Stimulated activated memory B cell treated with anti-CD40 and anti-IgM and Interleukin-4, amounts not matched to agents 10 μg/mL and 1 μg/mL and 100 μg/mL, for 72 hours (primary cell): ENCODE measurements around the gene DDX28.

Experiments
- ATAC-seq: fragments of 150-1000 bp; cut with Tn5 transposase; 2 replicates; pipeline ENCODE4 v1.10.0; 2021
- H3K27ac Mint-ChIP-seq: one replicate; pipeline ENCODE4 v1.8.0; 2022; ENCODE audit warnings: mild to moderate bottlenecking, mixed read lengths
- H3K27me3 Mint-ChIP-seq: one replicate; pipeline ENCODE4 v1.8.0; 2022; ENCODE audit warnings: mixed read lengths
- H3K36me3 Mint-ChIP-seq: one replicate; pipeline ENCODE4 v1.8.0; 2022; ENCODE audit warnings: mixed read lengths
- H3K4me1 Mint-ChIP-seq: one replicate; pipeline ENCODE4 v1.8.0; 2022; ENCODE audit warnings: mixed read lengths
- H3K4me3 Mint-ChIP-seq: one replicate; pipeline ENCODE4 v1.8.0; 2022; ENCODE audit warnings: mild to moderate bottlenecking, moderate library complexity, mixed read lengths
- H3K9me3 Mint-ChIP-seq: one replicate; pipeline ENCODE4 v1.8.0; 2022; ENCODE audit warnings: mixed read lengths

The DDX28 gene

GRCh38 chr16:68022728-68023537 is at the start of gene DDX28, which contains the start of gene DUS2:
Gene DDX28 (minus strand): TSS chr16:68023232. CDS start chr16:68023202, 30 bp downstream.
Gene DUS2 (plus strand): TSS chr16:68023284. CDS start chr16:68038024, 14,740 bp downstream.
- Mint-ChIP-seq H3K9me3 (no peaks in the 10 kb centered on the region), H3K27ac (peak within 1 kb of the TSS; percentile 86), H3K4me3 (peak within 1 kb of the TSS; percentile 91), H3K36me3 (peaks cover 7% of the 10 kb centered on the region), H3K4me1 (peaks cover 36% of the 10 kb centered on the region), H3K27me3 (no peaks in the 10 kb centered on the region)
- peak; percentile 94 for ATAC-seq

GRCh38 chr16:68072038-68072695 is 49.1 kb upstream of the DDX28 start:
- no peak for ATAC-seq
- no peaks in the 10 kb centered on the region for H3K27me3 Mint-ChIP-seq
- H3K36me3 Mint-ChIP-seq, result peaks cover 81% of the 10 kb centered on the region
- peaks cover 60% of the 10 kb centered on the region for H3K4me1 Mint-ChIP-seq
- no peak overlapping the region for H3K4me3 Mint-ChIP-seq
- no peaks in the 10 kb centered on the region for H3K9me3 Mint-ChIP-seq
- H3K27ac Mint-ChIP-seq, result no peak overlapping the region

GRCh38 chr16:68071518-68071901 is 48.5 kb upstream of the DDX28 start:
- Mint-ChIP-seq H3K4me3 (no peak overlapping the region), H3K9me3 (no peaks in the 10 kb centered on the region), H3K36me3 (peaks cover 82% of the 10 kb centered on the region), H3K27me3 (no peaks in the 10 kb centered on the region), H3K4me1 (peaks cover 58% of the 10 kb centered on the region), H3K27ac (no peak overlapping the region)
- ATAC-seq, result no peak

GRCh38 chr16:68070806-68071517 is 47.9 kb upstream of the DDX28 start:
- no peaks in the 10 kb centered on the region for H3K9me3 Mint-ChIP-seq
- no peak for ATAC-seq
- H3K4me1 Mint-ChIP-seq, result peaks cover 53% of the 10 kb centered on the region
- no peaks in the 10 kb centered on the region for H3K27me3 Mint-ChIP-seq
- H3K36me3 Mint-ChIP-seq, result peaks cover 82% of the 10 kb centered on the region
- H3K4me3 Mint-ChIP-seq, result peak overlapping the region; percentile 20
- H3K27ac Mint-ChIP-seq, result peak overlapping the region; percentile 39

- Mint-ChIP-seq H3K27me3 (no peaks in the 10 kb centered on the region), H3K27ac (peak overlapping the region; percentile 39), H3K4me3 (no peak overlapping the region), H3K4me1 (peaks cover 46% of the 10 kb centered on the region), H3K36me3 (peaks cover 79% of the 10 kb centered on the region), H3K9me3 (no peaks in the 10 kb centered on the region)
- ATAC-seq, result no peak
Observed at GRCh38 chr16:68070249-68070730, 47.3 kb upstream of the DDX28 start.

GRCh38 chr16:68069511-68070248 is 46.6 kb upstream of the DDX28 start:
- Mint-ChIP-seq H3K27me3 (no peaks in the 10 kb centered on the region), H3K4me3 (no peak overlapping the region), H3K4me1 (peaks cover 44% of the 10 kb centered on the region), H3K9me3 (no peaks in the 10 kb centered on the region), H3K36me3 (peaks cover 79% of the 10 kb centered on the region), H3K27ac (peak overlapping the region; percentile 39)
- ATAC-seq, result no peak

- H3K9me3 Mint-ChIP-seq, result no peaks in the 10 kb centered on the region
- no peaks in the 10 kb centered on the region for H3K27me3 Mint-ChIP-seq
- no peak for ATAC-seq
- H3K4me1 Mint-ChIP-seq, result peaks cover 40% of the 10 kb centered on the region
- no peak overlapping the region for H3K4me3 Mint-ChIP-seq
- peaks cover 75% of the 10 kb centered on the region for H3K36me3 Mint-ChIP-seq
- no peak overlapping the region for H3K27ac Mint-ChIP-seq
Observed at GRCh38 chr16:68068926-68069325, 45.9 kb upstream of the DDX28 start.

GRCh38 chr16:68066763-68067162 is 43.7 kb upstream of the DDX28 start:
- peaks cover 68% of the 10 kb centered on the region for H3K36me3 Mint-ChIP-seq
- H3K9me3 Mint-ChIP-seq, result no peaks in the 10 kb centered on the region
- ATAC-seq, result no peak
- H3K4me1 Mint-ChIP-seq, result peaks cover 38% of the 10 kb centered on the region
- H3K27ac Mint-ChIP-seq, result no peak overlapping the region
- no peak overlapping the region for H3K4me3 Mint-ChIP-seq
- no peaks in the 10 kb centered on the region for H3K27me3 Mint-ChIP-seq

- peaks cover 66% of the 10 kb centered on the region for H3K36me3 Mint-ChIP-seq
- peaks cover 42% of the 10 kb centered on the region for H3K4me1 Mint-ChIP-seq
- H3K9me3 Mint-ChIP-seq, result no peaks in the 10 kb centered on the region
- peak overlapping the region; percentile 43 for H3K27ac Mint-ChIP-seq
- H3K4me3 Mint-ChIP-seq, result no peak overlapping the region
- ATAC-seq, result no peak
- H3K27me3 Mint-ChIP-seq, result no peaks in the 10 kb centered on the region
Observed at GRCh38 chr16:68065716-68066305, 42.8 kb upstream of the DDX28 start.

GRCh38 chr16:68064791-68065365 is 41.8 kb upstream of the DDX28 start:
- ATAC-seq, result peak; percentile 76
- Mint-ChIP-seq H3K27ac (peak overlapping the region; percentile 43), H3K4me1 (peaks cover 37% of the 10 kb centered on the region), H3K4me3 (no peak overlapping the region), H3K36me3 (peaks cover 64% of the 10 kb centered on the region), H3K27me3 (no peaks in the 10 kb centered on the region), H3K9me3 (no peaks in the 10 kb centered on the region)

GRCh38 chr16:68062910-68063393 is 39.9 kb upstream of the DDX28 start:
- H3K27me3 Mint-ChIP-seq, result no peaks in the 10 kb centered on the region
- H3K36me3 Mint-ChIP-seq, result peaks cover 65% of the 10 kb centered on the region
- H3K9me3 Mint-ChIP-seq, result no peaks in the 10 kb centered on the region
- H3K4me1 Mint-ChIP-seq, result peaks cover 37% of the 10 kb centered on the region
- no peak for ATAC-seq
- H3K4me3 Mint-ChIP-seq, result no peak overlapping the region
- H3K27ac Mint-ChIP-seq, result no peak overlapping the region

GRCh38 chr16:68061396-68061795 is 38.4 kb upstream of the DDX28 start:
- peaks cover 36% of the 10 kb centered on the region for H3K4me1 Mint-ChIP-seq
- H3K9me3 Mint-ChIP-seq, result no peaks in the 10 kb centered on the region
- peak; percentile 82 for ATAC-seq
- peak overlapping the region; percentile 73 for H3K27ac Mint-ChIP-seq
- H3K4me3 Mint-ChIP-seq, result no peak overlapping the region
- no peaks in the 10 kb centered on the region for H3K27me3 Mint-ChIP-seq
- peaks cover 67% of the 10 kb centered on the region for H3K36me3 Mint-ChIP-seq

- ATAC-seq, result no peak
- no peak overlapping the region for H3K4me3 Mint-ChIP-seq
- H3K36me3 Mint-ChIP-seq, result peaks cover 68% of the 10 kb centered on the region
- H3K27ac Mint-ChIP-seq, result peak overlapping the region; percentile 22
- H3K9me3 Mint-ChIP-seq, result no peaks in the 10 kb centered on the region
- peaks cover 33% of the 10 kb centered on the region for H3K4me1 Mint-ChIP-seq
- no peaks in the 10 kb centered on the region for H3K27me3 Mint-ChIP-seq
Observed at GRCh38 chr16:68059804-68060203, 36.8 kb upstream of the DDX28 start.

- Mint-ChIP-seq H3K27me3 (no peaks in the 10 kb centered on the region), H3K9me3 (no peaks in the 10 kb centered on the region), H3K27ac (no peak overlapping the region), H3K4me3 (no peak overlapping the region), H3K4me1 (peaks cover 22% of the 10 kb centered on the region), H3K36me3 (peaks cover 81% of the 10 kb centered on the region)
- no peak for ATAC-seq
Observed at GRCh38 chr16:68055395-68055794, 32.4 kb upstream of the DDX28 start.
